IMR-90 (cell line): ENCODE data around the gene RPS6KA2.

ENCODE experiments used
- CEBPB ChIP-seq: IDR thresholded peaks from 2 replicates; pipeline ENCODE4 v1.6.1; 2012; ENCODE audit warnings: low read depth, low read length, improper control_type of control experiment
- CHD1 ChIP-seq: IDR thresholded peaks from 2 replicates; pipeline ENCODE4 v1.6.1; 2012; ENCODE audit warnings: low read depth, low read length, improper control_type of control experiment
- MAFK ChIP-seq: IDR thresholded peaks from 2 replicates; pipeline ENCODE4 v1.6.1; 2012; ENCODE audit warnings: low read depth, low read length, improper control_type of control experiment
- MAZ ChIP-seq: IDR thresholded peaks from 2 replicates; pipeline ENCODE4 v1.6.1; 2012; ENCODE audit warnings: low read depth, mild to moderate bottlenecking, low read length, improper control_type of control experiment, moderate library complexity, borderline replicate concordance
- POLR2A ChIP-seq: IDR thresholded peaks from 2 replicates; pipeline ENCODE4 v1.6.1; 2012; ENCODE audit warnings: mild to moderate bottlenecking, low read depth, low read length
- RAD21 ChIP-seq: IDR thresholded peaks from 2 replicates; pipeline ENCODE4 v1.6.1; 2012; ENCODE audit warnings: low read length, improper control_type of control experiment
- RFX5 ChIP-seq: IDR thresholded peaks from 2 replicates; pipeline ENCODE4 v1.8.0; 2012; ENCODE audit warnings: low read depth, mild to moderate bottlenecking, low read length, moderate library complexity
- SMC3 ChIP-seq: fragments of 150-350 bp; IDR thresholded peaks from 2 replicates; pipeline ENCODE4 v1.6.1; 2016; ENCODE audit warnings: low read depth, mild to moderate bottlenecking, antibody characterized with exemption, low read length, moderate library complexity
- TF ChIP-seq, protein P1 (sequence below): conservative IDR thresholded peaks from 2 replicates; pipeline ENCODE4 v1.5.1; 2012; ENCODE audit warnings: mild to moderate bottlenecking, low read depth, low read length, improper control_type of control experiment

DNA sequence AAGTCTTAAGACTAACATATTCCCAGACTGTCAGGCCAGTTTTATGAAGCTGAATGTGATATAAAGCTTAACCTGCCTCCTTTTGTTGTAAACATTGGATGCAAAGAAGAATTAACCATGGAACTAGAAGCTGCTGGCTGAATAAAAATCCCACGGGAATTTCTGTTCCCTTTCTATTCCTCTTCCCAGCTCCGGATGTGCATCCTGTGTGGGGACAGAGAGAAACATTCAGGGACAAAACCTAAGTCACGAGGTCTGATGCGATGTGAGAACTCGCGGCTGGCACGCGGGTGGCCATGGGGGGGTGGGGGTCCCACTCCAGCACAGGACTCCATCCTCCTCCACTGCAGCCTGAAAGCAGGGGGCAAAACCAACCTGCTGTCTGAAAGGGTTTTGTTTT lies 72.7 kb downstream of the RPS6KA2 start:
- no peak for TF ChIP-seq POLR2A
- TF ChIP-seq, protein P1, sequence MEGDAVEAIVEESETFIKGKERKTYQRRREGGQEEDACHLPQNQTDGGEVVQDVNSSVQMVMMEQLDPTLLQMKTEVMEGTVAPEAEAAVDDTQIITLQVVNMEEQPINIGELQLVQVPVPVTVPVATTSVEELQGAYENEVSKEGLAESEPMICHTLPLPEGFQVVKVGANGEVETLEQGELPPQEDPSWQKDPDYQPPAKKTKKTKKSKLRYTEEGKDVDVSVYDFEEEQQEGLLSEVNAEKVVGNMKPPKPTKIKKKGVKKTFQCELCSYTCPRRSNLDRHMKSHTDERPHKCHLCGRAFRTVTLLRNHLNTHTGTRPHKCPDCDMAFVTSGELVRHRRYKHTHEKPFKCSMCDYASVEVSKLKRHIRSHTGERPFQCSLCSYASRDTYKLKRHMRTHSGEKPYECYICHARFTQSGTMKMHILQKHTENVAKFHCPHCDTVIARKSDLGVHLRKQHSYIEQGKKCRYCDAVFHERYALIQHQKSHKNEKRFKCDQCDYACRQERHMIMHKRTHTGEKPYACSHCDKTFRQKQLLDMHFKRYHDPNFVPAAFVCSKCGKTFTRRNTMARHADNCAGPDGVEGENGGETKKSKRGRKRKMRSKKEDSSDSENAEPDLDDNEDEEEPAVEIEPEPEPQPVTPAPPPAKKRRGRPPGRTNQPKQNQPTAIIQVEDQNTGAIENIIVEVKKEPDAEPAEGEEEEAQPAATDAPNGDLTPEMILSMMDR = no peak
- no peak for TF ChIP-seq CHD1
- no peak for TF ChIP-seq RFX5
- TF ChIP-seq RAD21 = no peak
- TF ChIP-seq SMC3 = no peak
- TF ChIP-seq MAFK = no peak
- TF ChIP-seq MAZ = no peak
- no peak for TF ChIP-seq CEBPB
